H1 (cell line): Measurements from ENCODE around the gene RAD9A. TPM values are rescaled to one million over a fixed set of nuclear protein-coding genes. Genes with fewer than 3 reads are reported as not detected.

Source experiments
- JUN ChIP-seq: IDR thresholded peaks from 2 replicates; pipeline ENCODE4 v1.6.1; 2011; ENCODE audit warnings: low read depth, mild to moderate bottlenecking, improper control_type of control experiment, low read length
- SIRT6 ChIP-seq: IDR thresholded peaks from one replicate; pipeline ENCODE4 v1.7.1; 2012; ENCODE audit warnings: low read length, inconsistent platforms
- SIX5 ChIP-seq: IDR thresholded peaks from 2 replicates; pipeline ENCODE4 v1.6.1; 2011; ENCODE audit warnings: mild to moderate bottlenecking, low read depth, low read length
- TEAD4 ChIP-seq: IDR thresholded peaks from 2 replicates; pipeline ENCODE4 v1.6.1; 2012; ENCODE audit warnings: low read depth, low read length, inconsistent platforms, mixed read lengths
- polyA plus RNA-seq, 7 experiments: library from polyadenylated mRNA; depleted of rRNA in 3 of 7; stranded (reverse) in 5 of 7; unstranded in 2 of 7; fragments of >200 nt in 5 of 7; fragments of 200-250 nt in 2 of 7; gene quantifications; 1 replicate in 5 of 7; 2 replicates in 1 of 7; 4 replicates in 1 of 7; pipeline versions ENCODE4 v1.2.1 to v1.2.3, GENCODE V29; 2011 to 2013; ENCODE audit warnings: missing spikeins in 2 of 7, mixed read lengths in 2 of 7
- total RNA-seq: library from RNA; stranded (reverse); fragmentation: NEBNext Ultra II Directional; extraction: Animal tissue kit (Norgen Biotek cat#: 25700); gene quantifications from 2 replicates; pipeline ENCODE4 v1.2.1, GENCODE V29; 2021

RAD9A gene
- total and polyA plus RNA-seq, 2 of the 8 experiments (the other 6 are each of a cell fraction or from before 2014, with no cell fraction given): 22.2 to 25.5 TPM

DNA sequence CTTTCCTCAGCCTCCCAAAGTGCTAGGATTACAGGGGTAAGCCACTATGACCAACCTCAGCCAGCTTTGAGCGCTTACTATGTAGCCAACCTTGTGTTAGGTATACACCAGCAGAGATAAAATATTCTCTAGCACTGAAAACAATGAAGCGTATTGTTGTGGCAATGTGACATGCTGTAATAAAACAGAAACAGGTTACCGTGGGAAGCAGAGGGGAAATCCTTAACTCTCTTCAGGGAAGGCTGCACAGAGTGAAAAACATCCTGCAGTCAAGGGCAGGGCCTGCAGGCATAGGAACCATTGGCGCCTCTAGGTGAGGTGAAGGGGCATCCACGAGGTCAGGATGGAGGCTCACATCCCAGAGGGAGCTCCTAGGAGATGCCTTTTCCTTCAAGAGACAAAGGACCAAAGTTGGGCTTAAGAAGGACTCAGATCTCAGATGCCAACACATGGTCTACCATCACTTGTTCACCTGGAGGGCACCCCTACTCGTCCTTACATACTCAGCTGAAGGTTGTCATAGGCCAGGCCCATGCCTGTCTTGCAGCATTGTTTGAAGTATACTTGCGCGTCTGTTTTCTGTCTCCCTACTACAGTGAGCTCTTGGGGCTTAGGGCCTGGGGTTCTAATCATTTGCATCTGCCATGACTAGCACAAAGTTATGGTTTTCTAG, 46.4 kb upstream of the RAD9A start (continued):
- TF ChIP-seq SIRT6: no peak
- TF ChIP-seq JUN: no peak
- no peak for TF ChIP-seq SIX5
- TF ChIP-seq TEAD4: no peak
